ENCODE results near the gene ADAM12.

GRCh38 chr10:125990974-125991373 is 397.3 kb downstream of the ADAM12 start:
- no peak for TF ChIP-seq ZNF565 (CRISPR knock-in tag; conservative IDR thresholded peaks at IDR 0.05; ENCODE audit: low read depth)
- no peak for TF ChIP-seq CSRNP3 (CRISPR knock-in tag; IDR thresholded peaks at IDR 0.05)
- no peak for TF ChIP-seq POU6F1 (CRISPR knock-in tag; IDR thresholded peaks at IDR 0.05; ENCODE audit: borderline replicate concordance, low read depth)
- TF ChIP-seq, protein P1, sequence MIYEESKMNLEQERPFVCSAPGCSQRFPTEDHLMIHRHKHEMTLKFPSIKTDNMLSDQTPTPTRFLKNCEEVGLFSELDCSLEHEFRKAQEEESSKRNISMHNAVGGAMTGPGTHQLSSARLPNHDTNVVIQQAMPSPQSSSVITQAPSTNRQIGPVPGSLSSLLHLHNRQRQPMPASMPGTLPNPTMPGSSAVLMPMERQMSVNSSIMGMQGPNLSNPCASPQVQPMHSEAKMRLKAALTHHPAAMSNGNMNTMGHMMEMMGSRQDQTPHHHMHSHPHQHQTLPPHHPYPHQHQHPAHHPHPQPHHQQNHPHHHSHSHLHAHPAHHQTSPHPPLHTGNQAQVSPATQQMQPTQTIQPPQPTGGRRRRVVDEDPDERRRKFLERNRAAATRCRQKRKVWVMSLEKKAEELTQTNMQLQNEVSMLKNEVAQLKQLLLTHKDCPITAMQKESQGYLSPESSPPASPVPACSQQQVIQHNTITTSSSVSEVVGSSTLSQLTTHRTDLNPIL (CRISPR knock-in tag; IDR thresholded peaks at IDR 0.05; ENCODE audit: low read depth), result no peak
- TF ChIP-seq OSR1 (CRISPR knock-in tag; IDR thresholded peaks at IDR 0.05), result no peak
